ENCODE data around the gene SRBD1. TPM values are rescaled to one million over a fixed set of nuclear protein-coding genes. Genes with fewer than 3 reads are reported as not detected.

The SRBD1 gene
- polyA plus RNA-seq, 2 of the 4 experiments (the other 2 are of a cell fraction), result 11.0 to 13.7 TPM

GRCh38 chr2:45412754-45413379, 198.2 kb downstream of the SRBD1 start:
- DNase-seq (ENCODE audit: low read depth in 1 of 2, low spot score in 1 of 2), result no peak
- CTCF ChIA-PET, result interaction anchor here (1.5 kb wide), 1 partner anchor 23 kb away, joined by 3 read pairs; no protein-coding TSS in a partner anchor
- Histone ChIP-seq H3K4me1 (no peaks in the 10 kb centered on the region), H3K27ac (no peak overlapping the region), H3K4me2 (no peak overlapping the region), H3K4me3 (no peak overlapping the region), H3K9me3 (no peaks in the 10 kb centered on the region)
- POLR2A ChIA-PET, result no interaction called here
- peak; percentile 76 for FAIRE-seq
- ATAC-seq, result no peak
- WGBS (ENCODE audit: missing lambda C conversion rate), result 88% methylated on average over 2 of the region's 2 CpGs
- TF ChIP-seq POLR2A (IDR thresholded peaks at IDR 0.05; ENCODE audit: low read length), result no peak
- TF ChIP-seq ZFP36 (IDR thresholded peaks at IDR 0.05; ENCODE audit: borderline replicate concordance, partially characterized antibody), result no peak
- no peak for TF ChIP-seq CBX2 (IDR thresholded peaks at IDR 0.05; ENCODE audit: borderline replicate concordance, low read depth)
- TF ChIP-seq CEBPB (IDR thresholded peaks at IDR 0.05), result no peak
- TF ChIP-seq RCOR1 (IDR thresholded peaks at IDR 0.05; ENCODE audit: low read depth, low read length), result no peak

DNA sequence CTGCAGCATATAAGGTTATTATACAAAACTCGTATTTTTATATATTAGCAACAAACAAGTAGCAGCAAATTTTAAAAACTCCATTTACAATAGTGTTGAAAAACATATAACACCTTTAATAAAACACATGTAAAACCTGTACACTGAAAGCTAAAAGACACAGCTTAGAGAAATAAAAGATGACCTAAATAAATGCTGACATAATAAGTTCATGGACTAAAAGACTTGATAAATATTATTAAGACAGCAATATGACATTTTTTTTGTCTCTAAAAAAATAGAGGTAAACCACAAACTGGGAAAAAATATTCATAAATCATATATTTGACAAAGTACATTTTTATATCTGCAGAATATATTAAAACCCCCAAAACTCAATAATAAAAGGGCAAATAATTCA, 201.4 kb downstream of the SRBD1 start:
- CTCF ChIA-PET, result interaction anchor here (1.0 kb wide), 1 partner anchor 9 kb away, joined by 3 read pairs; no protein-coding TSS in a partner anchor
- Histone ChIP-seq H3K9me3 (no peaks in the 10 kb centered on the region), H3K4me1 (no peaks in the 10 kb centered on the region), H3K4me2 (no peak overlapping the region), H3K4me3 (no peak overlapping the region), H3K27ac (no peak overlapping the region)
- no peak for TF ChIP-seq HDAC2 (IDR thresholded peaks at IDR 0.05)
- no peak for TF ChIP-seq NR3C1 (IDR thresholded peaks at IDR 0.05)
- no peak for TF ChIP-seq CBX8 (IDR thresholded peaks at IDR 0.05)
- no peak for TF ChIP-seq FOSL2 (IDR thresholded peaks at IDR 0.05)
- TF ChIP-seq FOSL2 (CRISPR knock-in tag; IDR thresholded peaks at IDR 0.05), result no peak
- no peak for TF ChIP-seq ZFP36 (IDR thresholded peaks at IDR 0.05; ENCODE audit: borderline replicate concordance, partially characterized antibody)
- no peak for TF ChIP-seq MAX (IDR thresholded peaks at IDR 0.05)
- TF ChIP-seq, protein P1, sequence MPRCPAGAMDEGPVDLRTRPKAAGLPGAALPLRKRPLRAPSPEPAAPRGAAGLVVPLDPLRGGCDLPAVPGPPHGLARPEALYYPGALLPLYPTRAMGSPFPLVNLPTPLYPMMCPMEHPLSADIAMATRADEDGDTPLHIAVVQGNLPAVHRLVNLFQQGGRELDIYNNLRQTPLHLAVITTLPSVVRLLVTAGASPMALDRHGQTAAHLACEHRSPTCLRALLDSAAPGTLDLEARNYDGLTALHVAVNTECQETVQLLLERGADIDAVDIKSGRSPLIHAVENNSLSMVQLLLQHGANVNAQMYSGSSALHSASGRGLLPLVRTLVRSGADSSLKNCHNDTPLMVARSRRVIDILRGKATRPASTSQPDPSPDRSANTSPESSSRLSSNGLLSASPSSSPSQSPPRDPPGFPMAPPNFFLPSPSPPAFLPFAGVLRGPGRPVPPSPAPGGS (IDR thresholded peaks at IDR 0.05), result no peak
- TF ChIP-seq RNF2 (IDR thresholded peaks at IDR 0.05; ENCODE audit: borderline replicate concordance, low read depth), result no peak
- ATAC-seq (no peak), DNase-seq (ENCODE audit: low read depth in 1 of 2, low spot score in 1 of 2) (no peak), FAIRE-seq (no peak)
- WGBS (ENCODE audit: missing lambda C conversion rate), result 87% methylated on average over 1 of the region's 1 CpG
- POLR2A ChIA-PET, result no interaction called here

GRCh38 chr2:45406621-45407020, 204.4 kb downstream of the SRBD1 start:
- Histone ChIP-seq H3K9me3 (no peaks in the 10 kb centered on the region), H3K4me3 (no peak overlapping the region), H3K4me1 (no peaks in the 10 kb centered on the region), H3K4me2 (no peak overlapping the region), H3K27ac (no peak overlapping the region)
- no peak for FAIRE-seq
- no peak for ATAC-seq
- WGBS (ENCODE audit: missing lambda C conversion rate), result 83% methylated on average over 2 of the region's 2 CpGs
- POLR2A ChIA-PET, result no interaction called here
- TF ChIP-seq ZC3H11A (IDR thresholded peaks at IDR 0.05), result no peak
- TF ChIP-seq POLR2AphosphoS2 (conservative IDR thresholded peaks at IDR 0.05; ENCODE audit: low read length), result no peak
- no peak for TF ChIP-seq MYC (IDR thresholded peaks at IDR 0.05; ENCODE audit: borderline replicate concordance, low read length)
- no peak for TF ChIP-seq HOXB5 (CRISPR knock-in tag; IDR thresholded peaks at IDR 0.05)
- TF ChIP-seq E2F6 (IDR thresholded peaks at IDR 0.05; ENCODE audit: borderline replicate concordance, low read depth), result no peak
- TF ChIP-seq FOSB (CRISPR knock-in tag; IDR thresholded peaks at IDR 0.05), result no peak
- no peak for TF ChIP-seq HOXA7 (CRISPR knock-in tag; IDR thresholded peaks at IDR 0.05)
- TF ChIP-seq EHMT2 (IDR thresholded peaks at IDR 0.05; ENCODE audit: low read depth), result no peak
- no peak for TF ChIP-seq TP53 (CRISPR knock-in tag; IDR thresholded peaks at IDR 0.05)
- no peak for TF ChIP-seq PHF8 (IDR thresholded peaks at IDR 0.05; ENCODE audit: borderline replicate concordance, low read depth)
- TF ChIP-seq SREBF2 (IDR thresholded peaks at IDR 0.05), result no peak
- CTCF ChIA-PET, result no interaction called here
- DNase-seq (ENCODE audit: low read depth in 1 of 2, low spot score in 1 of 2), result no peak
